Measurements from ENCODE around the gene TWIST2.

TWIST2 gene

DNA sequence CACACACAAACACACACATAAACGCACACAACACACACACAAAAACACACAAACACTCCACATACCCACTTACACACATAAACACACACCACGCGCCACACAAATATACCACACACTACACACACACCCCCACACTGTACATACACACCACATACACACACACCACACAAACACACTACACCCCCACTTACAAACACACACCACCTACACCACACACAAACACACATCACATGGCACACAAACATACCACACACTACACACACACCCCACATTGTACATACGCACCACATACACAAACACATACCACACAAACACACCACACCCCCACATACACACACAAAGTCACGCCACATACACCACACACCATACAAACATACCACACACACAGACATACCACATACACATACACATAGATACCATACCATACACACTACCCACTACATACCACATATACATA lies 59.9 kb downstream of the TWIST2 start:
- no peak for TF ChIP-seq SIN3A (IDR thresholded peaks at IDR 0.05; ENCODE audit: borderline replicate concordance, insufficient read depth, low read length)
- TF ChIP-seq POLR2AphosphoS5 (IDR thresholded peaks at IDR 0.05; ENCODE audit: low read depth, low read length): no peak
- no peak for TF ChIP-seq TAF1 (IDR thresholded peaks at IDR 0.05; ENCODE audit: borderline replicate concordance, insufficient read depth, low read length)
- TF ChIP-seq, protein P1, sequence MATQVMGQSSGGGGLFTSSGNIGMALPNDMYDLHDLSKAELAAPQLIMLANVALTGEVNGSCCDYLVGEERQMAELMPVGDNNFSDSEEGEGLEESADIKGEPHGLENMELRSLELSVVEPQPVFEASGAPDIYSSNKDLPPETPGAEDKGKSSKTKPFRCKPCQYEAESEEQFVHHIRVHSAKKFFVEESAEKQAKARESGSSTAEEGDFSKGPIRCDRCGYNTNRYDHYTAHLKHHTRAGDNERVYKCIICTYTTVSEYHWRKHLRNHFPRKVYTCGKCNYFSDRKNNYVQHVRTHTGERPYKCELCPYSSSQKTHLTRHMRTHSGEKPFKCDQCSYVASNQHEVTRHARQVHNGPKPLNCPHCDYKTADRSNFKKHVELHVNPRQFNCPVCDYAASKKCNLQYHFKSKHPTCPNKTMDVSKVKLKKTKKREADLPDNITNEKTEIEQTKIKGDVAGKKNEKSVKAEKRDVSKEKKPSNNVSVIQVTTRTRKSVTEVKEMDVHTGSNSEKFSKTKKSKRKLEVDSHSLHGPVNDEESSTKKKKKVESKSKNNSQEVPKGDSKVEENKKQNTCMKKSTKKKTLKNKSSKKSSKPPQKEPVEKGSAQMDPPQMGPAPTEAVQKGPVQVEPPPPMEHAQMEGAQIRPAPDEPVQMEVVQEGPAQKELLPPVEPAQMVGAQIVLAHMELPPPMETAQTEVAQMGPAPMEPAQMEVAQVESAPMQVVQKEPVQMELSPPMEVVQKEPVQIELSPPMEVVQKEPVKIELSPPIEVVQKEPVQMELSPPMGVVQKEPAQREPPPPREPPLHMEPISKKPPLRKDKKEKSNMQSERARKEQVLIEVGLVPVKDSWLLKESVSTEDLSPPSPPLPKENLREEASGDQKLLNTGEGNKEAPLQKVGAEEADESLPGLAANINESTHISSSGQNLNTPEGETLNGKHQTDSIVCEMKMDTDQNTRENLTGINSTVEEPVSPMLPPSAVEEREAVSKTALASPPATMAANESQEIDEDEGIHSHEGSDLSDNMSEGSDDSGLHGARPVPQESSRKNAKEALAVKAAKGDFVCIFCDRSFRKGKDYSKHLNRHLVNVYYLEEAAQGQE (IDR thresholded peaks at IDR 0.05; ENCODE audit: insufficient read depth in 1 of 2, low read depth in 2 of 2, low read length in 2 of 2): no peak
- TF ChIP-seq FOXP2 (optimal IDR thresholded peaks at IDR 0.05; ENCODE audit: borderline replicate concordance, extremely low read depth, extremely low read length, insufficient read depth): no peak

DNA sequence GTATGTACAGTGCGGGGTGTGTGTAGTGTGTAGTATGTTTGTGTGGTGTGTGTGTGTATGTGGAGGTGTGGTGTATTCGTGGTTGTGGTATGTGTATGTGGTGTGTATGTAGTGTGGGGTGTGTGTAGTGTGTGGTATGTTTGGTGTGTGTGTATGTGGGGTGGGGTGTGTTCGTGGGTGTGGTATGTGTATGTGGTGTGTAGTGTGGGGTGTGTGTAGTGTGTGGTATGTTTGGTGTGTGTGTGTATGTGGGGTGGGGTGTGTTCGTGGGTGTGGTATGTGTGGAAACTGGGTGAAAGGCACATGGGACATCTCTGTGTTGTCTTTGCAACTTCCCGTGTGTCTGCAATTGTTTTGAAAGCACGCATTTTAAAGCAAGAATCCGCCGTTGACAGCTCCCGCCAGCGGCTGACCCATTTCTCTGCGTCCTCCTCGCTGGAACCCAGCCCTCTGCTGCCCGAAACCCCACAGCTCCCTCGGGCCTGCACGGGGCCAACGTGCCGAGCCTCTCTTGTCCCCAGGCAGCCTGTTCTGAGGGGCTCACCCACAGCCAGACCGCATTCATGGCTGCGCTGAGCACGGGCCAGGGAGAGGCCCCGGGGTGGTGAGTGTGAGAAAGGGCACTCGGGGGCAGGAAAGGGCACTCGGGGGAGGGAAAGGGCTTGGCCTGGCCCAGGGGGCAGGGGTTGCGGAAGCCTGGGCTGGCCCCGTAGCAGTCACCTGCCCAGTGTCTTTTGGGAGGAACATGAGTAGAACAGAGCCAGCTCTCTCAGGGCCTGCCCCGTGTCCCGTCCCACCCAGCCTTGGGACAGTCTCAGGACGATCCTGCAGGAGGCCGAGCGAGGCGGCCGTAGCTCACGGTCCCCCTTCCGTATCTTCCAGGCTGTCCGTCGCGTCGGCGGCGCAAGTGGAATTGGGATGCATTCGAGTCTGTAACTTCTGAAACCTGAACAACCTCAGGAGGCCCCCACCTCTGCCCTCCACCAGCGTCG lies 61.4 kb downstream of the TWIST2 start:
- TF ChIP-seq, protein P1 (IDR thresholded peaks at IDR 0.05; ENCODE audit: insufficient read depth in 1 of 2, low read depth in 2 of 2, low read length in 2 of 2): no peak
- no peak for TF ChIP-seq FOXP2 (optimal IDR thresholded peaks at IDR 0.05; ENCODE audit: borderline replicate concordance, extremely low read depth, extremely low read length, insufficient read depth)
- no peak for TF ChIP-seq TAF1 (IDR thresholded peaks at IDR 0.05; ENCODE audit: borderline replicate concordance, insufficient read depth, low read length)
- no peak for TF ChIP-seq POLR2AphosphoS5 (IDR thresholded peaks at IDR 0.05; ENCODE audit: low read depth, low read length)
- no peak for TF ChIP-seq SIN3A (IDR thresholded peaks at IDR 0.05; ENCODE audit: borderline replicate concordance, insufficient read depth, low read length)

DNA sequence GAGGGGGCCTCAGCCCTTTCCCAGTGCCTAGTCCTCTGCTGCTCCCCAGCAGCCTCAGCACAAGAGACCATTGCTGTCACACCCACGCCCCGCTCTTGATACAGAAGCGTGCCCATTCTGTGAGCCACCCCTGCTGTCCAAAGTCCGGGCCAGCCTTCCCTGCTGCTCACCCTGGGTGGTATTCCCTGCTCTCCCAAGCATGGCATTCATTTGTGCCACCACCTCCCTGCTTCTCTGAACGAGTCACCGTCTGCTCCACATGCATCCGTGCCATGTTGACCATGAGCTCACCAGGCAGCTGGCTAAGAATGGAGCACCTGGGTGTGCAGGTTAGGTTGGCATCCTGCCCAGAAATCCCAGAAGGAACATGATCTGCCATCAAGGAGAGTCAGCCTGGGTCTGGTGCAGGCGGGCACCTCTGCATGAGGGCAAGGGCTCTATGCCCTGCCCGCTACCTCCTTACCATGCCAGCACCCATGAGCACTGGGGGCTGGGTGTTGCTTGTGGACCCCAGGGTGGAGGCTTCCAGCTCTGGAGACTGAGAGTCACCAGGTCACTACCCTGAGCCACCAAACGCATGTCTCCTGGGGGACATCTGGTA lies 63.0 kb downstream of the TWIST2 start:
- TF ChIP-seq FOXP2 (optimal IDR thresholded peaks at IDR 0.05; ENCODE audit: borderline replicate concordance, extremely low read depth, extremely low read length, insufficient read depth) (no peak), TAF1 (IDR thresholded peaks at IDR 0.05; ENCODE audit: borderline replicate concordance, insufficient read depth, low read length) (no peak), SIN3A (IDR thresholded peaks at IDR 0.05; ENCODE audit: borderline replicate concordance, insufficient read depth, low read length) (no peak), POLR2AphosphoS5 (IDR thresholded peaks at IDR 0.05; ENCODE audit: low read depth, low read length) (no peak)
- TF ChIP-seq, protein P1 (IDR thresholded peaks at IDR 0.05; ENCODE audit: insufficient read depth in 1 of 2, low read depth in 2 of 2, low read length in 2 of 2): no peak

DNA sequence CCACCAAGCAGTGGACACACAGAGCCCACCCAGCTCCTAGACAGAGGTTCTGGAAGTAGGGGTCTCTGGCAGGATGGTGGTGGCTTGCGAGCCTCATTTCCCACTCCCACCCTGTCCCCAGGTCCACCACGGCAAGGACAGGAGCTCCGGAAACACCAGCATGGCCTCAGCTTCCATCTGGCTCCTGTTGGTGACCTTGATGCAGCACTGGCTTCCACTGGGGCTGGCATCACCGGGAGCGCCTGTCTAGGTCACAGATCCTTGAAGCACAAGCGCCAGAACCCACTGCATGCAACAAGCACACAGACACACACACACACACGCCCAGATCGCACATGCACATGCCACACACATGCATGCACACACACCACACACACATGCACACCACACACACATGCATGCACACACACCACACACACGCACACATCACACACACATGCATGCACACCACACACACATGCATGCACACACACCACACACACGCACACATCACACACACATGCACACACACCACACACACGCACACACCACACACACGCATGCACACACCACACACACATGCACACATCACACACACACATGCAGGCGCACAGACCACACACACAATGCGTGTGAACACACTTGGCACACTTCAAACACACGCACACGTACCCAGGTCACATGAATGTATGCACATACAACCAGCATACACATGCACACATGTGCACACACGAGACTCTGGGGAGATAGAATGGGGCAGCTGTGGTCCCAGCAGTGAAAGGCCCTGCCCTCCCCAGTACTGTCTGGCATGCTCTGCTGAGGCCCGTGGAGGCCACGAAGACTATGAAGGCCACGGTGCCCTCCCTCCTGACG lies 63.7 kb downstream of the TWIST2 start:
- TF ChIP-seq TAF1 (IDR thresholded peaks at IDR 0.05; ENCODE audit: borderline replicate concordance, insufficient read depth, low read length) (no peak), SIN3A (IDR thresholded peaks at IDR 0.05; ENCODE audit: borderline replicate concordance, insufficient read depth, low read length) (no peak), FOXP2 (optimal IDR thresholded peaks at IDR 0.05; ENCODE audit: borderline replicate concordance, extremely low read depth, extremely low read length, insufficient read depth) (no peak), POLR2AphosphoS5 (IDR thresholded peaks at IDR 0.05; ENCODE audit: low read depth, low read length) (no peak)
- TF ChIP-seq, protein P1 (IDR thresholded peaks at IDR 0.05; ENCODE audit: insufficient read depth in 1 of 2, low read depth in 2 of 2, low read length in 2 of 2): no peak
